HUDEP-2 (cell line): ENCODE measurements around the gene IFNAR1.
A peak's percentile ranks its signal among the peaks of the same experiment; 100 is the strongest.
"Not testable (repeated sequence)": the region's sequence is repeated elsewhere in the genome, so short reads cannot be mapped to it uniquely, and the experiment has no call there.

Experiments
- DNase-seq, 76 experiments: peaks; one replicate each; lab custom pipeline; 2025; ENCODE audit not compliant: unreplicated experiment in 76 of 76; lab: John Stamatoyannopoulos, UW

Gene IFNAR1

GRCh38 chr21:33339135-33339534 is 14.4 kb downstream of the IFNAR1 start:
- DNase-seq, result no peak

GRCh38 chr21:33339918-33340317 is 15.1 kb downstream of the IFNAR1 start:
- DNase-seq, result no peak

DNA sequence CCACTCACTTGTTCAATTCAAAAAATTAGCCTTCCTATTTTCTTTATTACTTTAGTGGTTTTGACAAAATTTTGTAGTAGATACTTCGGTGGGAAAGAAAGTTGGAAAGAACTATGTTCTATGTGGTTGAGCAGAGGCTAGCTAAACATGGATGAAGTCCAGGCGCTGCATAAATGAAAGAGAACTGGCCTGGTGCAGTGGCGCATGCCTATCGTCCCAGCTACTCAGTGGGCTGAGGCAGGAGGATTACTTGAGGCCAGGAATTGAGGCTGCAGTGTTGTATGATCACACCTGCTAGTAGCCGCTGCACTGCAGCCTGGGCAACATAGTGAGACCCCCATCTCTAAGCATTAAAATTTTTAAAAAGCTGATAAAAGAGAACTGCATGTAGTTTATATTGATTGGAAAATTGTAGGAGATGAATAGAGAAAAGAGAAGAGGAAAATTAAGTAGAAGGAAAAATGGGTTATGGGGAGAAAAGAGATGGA is 21.0 kb downstream of the IFNAR1 start:
- DNase-seq, result no peak

- DNase-seq, result no peak
These were observed 23.9 kb downstream of the IFNAR1 start for GRCh38 chr21:33348706-33349105.

DNA sequence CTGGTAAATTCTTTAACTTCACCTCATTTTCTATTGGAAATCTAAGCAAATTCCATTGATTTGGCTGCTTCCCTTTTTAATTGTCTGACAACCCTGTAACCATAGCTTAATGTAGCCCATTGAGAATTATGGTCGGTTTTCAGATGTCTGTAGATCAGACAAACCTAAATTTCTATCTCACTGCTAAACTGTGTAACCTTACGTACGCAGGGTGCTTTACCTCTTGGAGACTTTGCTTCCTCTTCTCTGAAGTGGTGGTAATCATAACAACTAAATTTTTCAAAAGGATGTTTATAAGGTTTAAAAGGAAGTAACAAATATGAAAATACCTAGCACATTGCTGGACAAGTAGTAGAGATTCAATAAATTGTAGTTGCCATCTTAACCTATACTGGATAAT is 25.9 kb downstream of the IFNAR1 start:
- DNase-seq, result no peak

GRCh38 chr21:33355355-33355754 is 30.6 kb downstream of the IFNAR1 start:
- no peak for DNase-seq

GRCh38 chr21:33355996-33356395 is 31.2 kb downstream of the IFNAR1 start:
- no peak for DNase-seq

DNA sequence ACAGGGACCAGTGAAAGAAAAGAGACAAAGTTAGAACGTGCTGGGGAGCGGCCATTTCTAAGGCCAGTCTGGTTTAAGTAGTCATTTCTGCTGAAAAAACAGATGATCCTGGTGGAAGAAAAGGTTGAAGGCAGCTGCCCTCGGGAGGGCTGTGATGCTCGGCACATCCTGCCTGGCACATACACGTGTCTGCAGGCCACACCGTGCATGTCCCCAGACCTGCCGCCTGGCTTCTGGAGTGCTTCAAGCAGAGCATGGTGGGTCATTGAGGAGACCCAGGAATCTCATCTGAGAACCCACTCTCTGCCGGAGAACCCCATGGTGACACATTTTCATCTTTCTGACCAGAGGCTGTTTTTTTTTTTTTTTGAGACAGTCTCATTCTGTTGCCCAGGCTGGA is 32.4 kb downstream of the IFNAR1 start:
- DNase-seq, result no peak

GRCh38 chr21:33359446-33359845 is 34.7 kb downstream of the IFNAR1 start:
- DNase-seq, result no peak

- no peak for DNase-seq
These were observed 35.5 kb downstream of the IFNAR1 start for GRCh38 chr21:33360281-33360680.

- peak in 67 of 76 experiments; percentile 23 to 91 (median 65) for DNase-seq
These were observed 36.3 kb downstream of the IFNAR1 start for GRCh38 chr21:33360881-33361602.

GRCh38 chr21:33362044-33362555 is 37.3 kb downstream of the IFNAR1 start:
- no peak for DNase-seq

GRCh38 chr21:33363911-33364609 is 39.3 kb downstream of the IFNAR1 start:
- not testable (repeated sequence) for DNase-seq

DNA sequence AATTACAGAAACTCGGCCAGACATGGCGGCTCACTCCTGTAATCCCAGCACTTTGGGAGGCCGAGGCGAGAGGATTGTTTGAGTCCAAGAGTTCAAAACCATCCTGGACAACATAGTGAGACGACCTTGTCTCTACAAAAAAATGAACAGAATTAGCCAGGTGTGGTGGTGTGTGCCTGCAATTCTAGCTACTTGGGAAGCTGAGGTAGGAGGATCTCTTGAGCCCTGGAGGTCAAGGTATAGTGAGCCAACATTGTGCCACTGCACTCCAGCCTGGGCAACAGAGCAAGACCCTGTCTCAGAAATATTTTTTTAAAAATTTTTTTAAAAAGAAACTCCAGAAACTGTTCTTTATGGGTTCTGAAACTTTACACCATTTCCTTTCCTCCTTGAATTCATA is 40.1 kb downstream of the IFNAR1 start:
- DNase-seq, result no peak

GRCh38 chr21:33367309-33367973 is 42.7 kb downstream of the IFNAR1 start:
- no peak for DNase-seq

DNA sequence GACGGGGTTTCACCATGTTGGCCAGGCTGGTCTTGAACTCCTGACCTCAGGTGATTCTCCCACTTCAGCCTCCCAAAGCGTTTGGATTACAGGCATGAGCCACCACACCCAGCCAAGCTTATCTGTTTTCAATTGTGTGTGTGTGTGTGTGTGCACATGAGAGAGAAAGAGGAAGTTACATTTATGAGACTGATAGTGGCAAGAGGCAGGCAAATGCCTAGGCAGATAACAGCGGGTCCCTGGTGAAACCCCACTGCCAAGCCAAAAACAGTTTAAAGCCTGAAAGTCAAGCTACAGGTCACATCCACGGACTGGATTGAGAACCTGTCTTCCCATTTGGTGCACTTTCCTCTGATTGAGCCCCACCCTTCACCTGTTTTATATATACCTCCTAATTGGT is 43.4 kb downstream of the IFNAR1 start:
- DNase-seq, result peak in 74 of 76 experiments; percentile 35 to 97 (median 85)

- DNase-seq, result no peak
These were observed 43.8 kb downstream of the IFNAR1 start for GRCh38 chr21:33368576-33368975.

- no peak for DNase-seq
These were observed 44.8 kb downstream of the IFNAR1 start for GRCh38 chr21:33369586-33369985.

GRCh38 chr21:33370305-33370704 is 45.5 kb downstream of the IFNAR1 start:
- DNase-seq, result no peak

- no peak for DNase-seq
These were observed 46.6 kb downstream of the IFNAR1 start for GRCh38 chr21:33371366-33371765.

DNA sequence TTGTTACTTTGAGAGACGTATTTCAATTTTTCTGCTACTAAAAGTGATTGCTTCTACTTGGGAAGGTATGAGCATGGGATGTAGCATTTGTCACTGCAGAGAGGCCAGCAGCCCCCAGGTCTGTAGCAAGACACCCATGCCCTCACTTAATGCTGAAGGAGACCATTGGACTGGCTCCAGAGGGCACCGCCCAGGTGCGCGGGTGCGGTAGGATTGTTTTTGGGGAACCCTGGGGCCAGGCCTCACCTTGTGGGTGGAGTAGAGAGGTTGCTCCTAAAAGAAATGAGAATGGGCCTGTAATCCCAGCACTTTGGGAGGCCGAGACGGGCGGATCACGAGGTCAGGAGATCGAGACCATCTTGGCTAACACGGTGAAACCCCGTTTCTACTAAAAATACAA is 47.8 kb downstream of the IFNAR1 start:
- no peak for DNase-seq
